GM12878 (cell line): ENCODE measurements around the gene PROCA1. TPM values are rescaled to one million over a fixed set of nuclear protein-coding genes. Genes with fewer than 3 reads are reported as not detected.
A peak's percentile ranks its signal among the peaks of the same experiment; 100 is the strongest.

Experiments used
- ATAC-seq: fragments of 200-7000 bp; cut with Tn5 transposase; 3 replicates; pipeline ENCODE4 v1.9.1; 2020; ENCODE audit warnings: mild to moderate bottlenecking, moderate library complexity
- BruUV-seq: library from RNA; stranded (reverse); fragments of 400-500 nt; replicated peaks from 2 replicates; lab custom pipeline; 2021; lab: Mats Ljungman, UMichigan
- CTCF ChIA-PET: fragments of 300-600 bp; sonication (Branson Sonifier 250); formaldehyde crosslinking; extraction: SDS; loops from one replicate; lab custom pipeline; 2021; ENCODE audit warnings: inconsistent platforms; lab: Yijun Ruan, JAX
- POLR2A ChIA-PET: fragments of 350-600 bp; formaldehyde crosslinking; extraction: SDS; loops from one replicate; lab custom pipeline; 2021; ENCODE audit warnings: inconsistent platforms; lab: Charles Lee
- RAD21 ChIA-PET: fragments of 300-600 bp; sonication (Branson Sonifier 250); formaldehyde crosslinking; loops from one replicate; lab custom pipeline; 2023; ENCODE audit warnings: antibody characterized with exemption; ENCODE audit not compliant: unreplicated experiment; lab: Charles Lee
- SMC1A ChIA-PET: fragments of 300-600 bp; sonication (Branson Sonifier 250); formaldehyde crosslinking; loops from one replicate; lab custom pipeline; 2023; ENCODE audit not compliant: unreplicated experiment, uncharacterized antibody; lab: Charles Lee
- DNase-seq: peaks from one replicate; pipeline ENCODE4 v3.0.0-alpha.2; 2011; ENCODE audit warnings: low read depth, low spot score
- FAIRE-seq: peaks from 3 replicates; lab custom pipeline; 2011; peaks lifted over from hg19 to GRCh38; lab: Jason Lieb, UNC
- H2AFZ ChIP-seq: 2 replicates; pipeline ENCODE4 v1.6.0; 2011; ENCODE audit warnings: low read depth, low read length, control low read depth; ENCODE audit not compliant: control insufficient read depth
- H3K27ac ChIP-seq: 2 replicates; pipeline ENCODE4 v1.5.1; 2011; ENCODE audit warnings: control low read depth; ENCODE audit not compliant: control insufficient read depth, insufficient read depth
- H3K27me3 ChIP-seq, 2 experiments: replicated peaks in 1 of 2; 2 replicates each; pipeline versions ENCODE4 v1.6.0 to v1.6.1; 2011; ENCODE audit warnings: low read length in 1 of 2; ENCODE audit not compliant: control insufficient read depth in 2 of 2, insufficient read depth in 2 of 2
- H3K36me3 ChIP-seq, 2 experiments: 2 replicates each; pipeline ENCODE4 v1.5.1; 2011; ENCODE audit warnings: low read length in 1 of 2; ENCODE audit not compliant: control insufficient read depth in 2 of 2, insufficient read depth in 2 of 2
- H3K4me1 ChIP-seq: 2 replicates; pipeline ENCODE4 v1.6.1; 2011; ENCODE audit warnings: mild to moderate bottlenecking, low read length, moderate library complexity, mixed read lengths; ENCODE audit not compliant: control insufficient read depth, insufficient read depth
- H3K4me2 ChIP-seq: 2 replicates; pipeline ENCODE4 v1.6.0; 2011; ENCODE audit warnings: control low read depth; ENCODE audit not compliant: control insufficient read depth, insufficient read depth
- H3K4me3 ChIP-seq: fragments of 200-600 bp; sonication (generic); 2 replicates; pipeline ENCODE4 v1.5.1; 2016
- H3K79me2 ChIP-seq: 2 replicates; pipeline ENCODE4 v1.6.0; 2011; ENCODE audit warnings: low read length; ENCODE audit not compliant: control insufficient read depth, insufficient read depth
- H3K9ac ChIP-seq: 2 replicates; pipeline ENCODE4 v1.8.0; 2011; ENCODE audit warnings: low read length, control low read depth, mixed read lengths; ENCODE audit not compliant: control insufficient read depth, insufficient read depth
- H3K9me3 ChIP-seq: replicated peaks from 3 replicates; pipeline ENCODE4 v1.5.1; 2011; ENCODE audit warnings: mild to moderate bottlenecking, low read length; ENCODE audit not compliant: control insufficient read depth, insufficient read depth
- H4K20me1 ChIP-seq: 2 replicates; pipeline ENCODE4 v1.6.0; 2011; ENCODE audit not compliant: control insufficient read depth, insufficient read depth
- ATF2 ChIP-seq: IDR thresholded peaks from 2 replicates; pipeline ENCODE4 v1.6.1; 2012; ENCODE audit warnings: low read length, inconsistent platforms
- BACH1 ChIP-seq: fragments of 450-650 bp; IDR thresholded peaks from 2 replicates; pipeline ENCODE4 v1.6.1; 2017; ENCODE audit warnings: mild to moderate bottlenecking, borderline replicate concordance
- CBFB ChIP-seq: IDR thresholded peaks from 2 replicates; pipeline ENCODE4 v1.6.1; 2016; ENCODE audit warnings: antibody characterized with exemption, low read depth
- CBX3 ChIP-seq: fragments of 200-600 bp; sonication (generic); IDR thresholded peaks from 2 replicates; pipeline ENCODE4 v1.6.1; 2016; ENCODE audit warnings: low read depth, borderline replicate concordance
- CHD1 ChIP-seq: IDR thresholded peaks from 2 replicates; pipeline ENCODE4 v1.6.1; 2012; ENCODE audit warnings: low read depth, low read length, improper control_type of control experiment
- CTCF ChIP-seq, 3 experiments: IDR thresholded peaks in 2 of 3; conservative IDR thresholded peaks in 1 of 3; 2 replicates each; pipeline ENCODE4 v1.5.1; 2011; ENCODE audit warnings: low read depth in 3 of 3, low read length in 3 of 3, mild to moderate bottlenecking in 3 of 3, control low read depth in 2 of 3, moderate library complexity in 2 of 3, inconsistent platforms in 1 of 3, mixed read lengths in 1 of 3; ENCODE audit not compliant: control insufficient read depth in 2 of 3, insufficient read depth in 1 of 3; ENCODE audit errors: extremely low read depth in 1 of 3
- DPF2 ChIP-seq: fragments of 450-650 bp; IDR thresholded peaks from 2 replicates; pipeline ENCODE4 v1.6.1; 2017; ENCODE audit warnings: mild to moderate bottlenecking
- ESRRA ChIP-seq: IDR thresholded peaks from 2 replicates; pipeline ENCODE4 v1.6.1; 2012; ENCODE audit warnings: mild to moderate bottlenecking, low read length, improper control_type of control experiment
- HDAC2 ChIP-seq: fragments of 200-600 bp; sonication (generic); IDR thresholded peaks from 2 replicates; pipeline ENCODE4 v1.6.1; 2017
- LARP7 ChIP-seq: fragments of 450-650 bp; IDR thresholded peaks from 2 replicates; pipeline ENCODE4 v1.6.1; 2017; ENCODE audit warnings: mild to moderate bottlenecking
- POLR2A ChIP-seq: IDR thresholded peaks from 2 replicates; pipeline ENCODE4 v1.6.1; 2011; ENCODE audit warnings: low read depth, mild to moderate bottlenecking, low read length
- POLR2AphosphoS2 ChIP-seq: IDR thresholded peaks from 2 replicates; pipeline ENCODE4 v1.6.1; 2011; ENCODE audit warnings: low read depth, mild to moderate bottlenecking, low read length, improper control_type of control experiment, moderate library complexity
- POLR2AphosphoS5 ChIP-seq: IDR thresholded peaks from 2 replicates; pipeline ENCODE4 v1.6.1; 2011; ENCODE audit warnings: mild to moderate bottlenecking, low read length, inconsistent platforms
- RAD21 ChIP-seq: IDR thresholded peaks from 2 replicates; pipeline ENCODE4 v1.6.1; 2011; ENCODE audit warnings: mild to moderate bottlenecking, low read depth, low read length, moderate library complexity; ENCODE audit not compliant: insufficient read depth
- RUNX3 ChIP-seq: IDR thresholded peaks from 2 replicates; pipeline ENCODE4 v1.6.1; 2012; ENCODE audit warnings: low read length, inconsistent platforms
- SMAD5 ChIP-seq: IDR thresholded peaks from 2 replicates; pipeline ENCODE4 v1.6.1; 2016; ENCODE audit warnings: antibody characterized with exemption, low read depth
- SUPT20H ChIP-seq: IDR thresholded peaks from 2 replicates; pipeline ENCODE4 v1.6.1; 2011; ENCODE audit warnings: low read depth, mild to moderate bottlenecking, low read length, moderate library complexity, borderline replicate concordance; ENCODE audit not compliant: control insufficient read depth
- TARDBP ChIP-seq: IDR thresholded peaks from 2 replicates; pipeline ENCODE4 v1.6.1; 2016; ENCODE audit warnings: borderline replicate concordance
- TBL1XR1 ChIP-seq: IDR thresholded peaks from 2 replicates; pipeline ENCODE4 v1.6.1; 2012; ENCODE audit warnings: low read depth, low read length, improper control_type of control experiment
- WGBS: methylation state at CpG from one replicate; pipeline ENCODE4 v1.1.6; 2016; ENCODE audit warnings: low lambda C conversion rate; ENCODE audit not compliant: insufficient replicate concordance, insufficient coverage; ENCODE audit errors: missing lambda C conversion rate; 5-methylcytosine and 5-hydroxymethylcytosine counted together
- in situ Hi-C: fragments of 300-500 bp; cut with MboI; formaldehyde crosslinking; loops from 9 replicates; pipeline ENCODE4 v1.14.3; 2018; ENCODE audit warnings: mixed read lengths
- intact Hi-C: fragments of 100-400 bp; cut with micrococcal nuclease; formaldehyde crosslinking; loops from one replicate; pipeline ENCODE4 v1.14.2; 2022; ENCODE audit not compliant: unreplicated experiment
- polyA plus RNA-seq, 11 experiments: library from polyadenylated mRNA; depleted of rRNA in 4 of 11; unstranded in 6 of 11; stranded (reverse) in 5 of 11; fragments of >200 nt; fragmentation: Nextera tagmentation in 4 of 11; fragmentation: Illumina TruSeq in 1 of 11; extraction: Ambion mirVana in 4 of 11; extraction: Trizol in 1 of 11; gene quantifications; 1 replicate in 1 of 11; 2 replicates in 10 of 11; pipeline versions ENCODE4 v1.2.1 to v1.2.3, GENCODE V29; 2011 to 2016; ENCODE audit warnings: inconsistent platforms in 2 of 11, missing spikeins in 2 of 11, low read depth in 1 of 11
- total RNA-seq, 4 experiments: library from RNA; depleted of rRNA in 3 of 4; stranded (reverse); fragments of >200 nt in 3 of 4; fragmentation: Illumina TruSeq in 1 of 4; extraction: Trizol in 1 of 4; gene quantifications; 2 replicates each; pipeline versions ENCODE4 v1.2.1 to v1.2.3, GENCODE V29; 2013 to 2021
- TF ChIP-seq, protein P1 (sequence below): fragments of 450-650 bp; IDR thresholded peaks from 2 replicates; pipeline ENCODE4 v1.6.1; 2017; ENCODE audit warnings: low read depth, mild to moderate bottlenecking, moderate library complexity

The PROCA1 gene
- total and polyA plus RNA-seq, 10 of the 15 experiments (the other 5 are each of a cell fraction or from before 2014, with no cell fraction given): 0.35 to 4.8 (median 1.4) TPM

- H4K20me1 ChIP-seq: peaks cover 19% of the 10 kb centered on the region
- WGBS: 37% methylated on average over 4 of the region's 4 CpGs
- H3K4me3 ChIP-seq: peak overlapping the region; percentile 92
- 0 out of 2 replicates have a peak, but pooled peaks have one; percentile 18 for TF ChIP-seq LARP7
- TF ChIP-seq SMAD5: no peak
- no peak for TF ChIP-seq HDAC2
- no peak for TF ChIP-seq ESRRA
- TF ChIP-seq BACH1: 0 out of 2 replicates have a peak, but pooled peaks have one; percentile 17
- no peak for TF ChIP-seq POLR2AphosphoS2
- TF ChIP-seq TARDBP: no peak
- 0 out of 2 replicates have a peak, but pooled peaks have one; percentile 3 for TF ChIP-seq DPF2
- no peak for TF ChIP-seq SUPT20H
- TF ChIP-seq CHD1: no peak
- TF ChIP-seq, protein P1, sequence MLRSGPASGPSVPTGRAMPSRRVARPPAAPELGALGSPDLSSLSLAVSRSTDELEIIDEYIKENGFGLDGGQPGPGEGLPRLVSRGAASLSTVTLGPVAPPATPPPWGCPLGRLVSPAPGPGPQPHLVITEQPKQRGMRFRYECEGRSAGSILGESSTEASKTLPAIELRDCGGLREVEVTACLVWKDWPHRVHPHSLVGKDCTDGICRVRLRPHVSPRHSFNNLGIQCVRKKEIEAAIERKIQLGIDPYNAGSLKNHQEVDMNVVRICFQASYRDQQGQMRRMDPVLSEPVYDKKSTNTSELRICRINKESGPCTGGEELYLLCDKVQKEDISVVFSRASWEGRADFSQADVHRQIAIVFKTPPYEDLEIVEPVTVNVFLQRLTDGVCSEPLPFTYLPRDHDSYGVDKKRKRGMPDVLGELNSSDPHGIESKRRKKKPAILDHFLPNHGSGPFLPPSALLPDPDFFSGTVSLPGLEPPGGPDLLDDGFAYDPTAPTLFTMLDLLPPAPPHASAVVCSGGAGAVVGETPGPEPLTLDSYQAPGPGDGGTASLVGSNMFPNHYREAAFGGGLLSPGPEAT: no peak
- no peak for TF ChIP-seq CBX3
- TF ChIP-seq RUNX3: no peak
- no peak for TF ChIP-seq CTCF (IDR thresholded peaks at IDR 0.05 in 2 of 3, conservative IDR thresholded peaks at IDR 0.05 in 1 of 3; ENCODE audit: control insufficient read depth in 2 of 3, extremely low read depth in 1 of 3, insufficient read depth in 1 of 3, low read depth in 3 of 3, low read length in 3 of 3)
- no peak for TF ChIP-seq CBFB
- TF ChIP-seq POLR2AphosphoS5: no peak
- no peak for TF ChIP-seq ATF2
- TF ChIP-seq TBL1XR1: no peak
- no peak for TF ChIP-seq RAD21
- TF ChIP-seq POLR2A: peak; percentile 59
Measured at GRCh38 chr17:28745786-28746411, 34.2 kb upstream of the PROCA1 start.

More at GRCh38 chr17:28745786-28746411, 34.2 kb upstream of the PROCA1 start:
- H3K4me2 ChIP-seq: peak overlapping the region; percentile 85
- peaks cover 77% of the 10 kb centered on the region for H3K79me2 ChIP-seq
- POLR2A ChIA-PET: interaction anchor here (0.5 to 15.2 kb wide), 9 partner anchors 9 to 818 kb away, joined by 3 to 485 read pairs (median 4); partner anchors contain the start of genes BLTP2, FAM222B, NEK8 and PHF12
- H3K4me1 ChIP-seq: peaks cover 52% of the 10 kb centered on the region
- SMC1A ChIA-PET: interaction anchor here (17.8 kb wide), 1 partner anchor 17 kb away, joined by 326 read pairs; the partner anchor contains the start of genes NEK8 and TLCD1
- DNase-seq: no peak
- intact Hi-C loops (no loop called here), in situ Hi-C loops (loop anchor here (25.0 kb wide), 1 partner anchor 1284 kb away; the partner anchor contains the start of gene KSR1)
- no peak for FAIRE-seq
- no peak overlapping the region for H2AFZ ChIP-seq
- H3K9me3 ChIP-seq: no peaks in the 10 kb centered on the region
- H3K27ac ChIP-seq: peak overlapping the region; percentile 95
- CTCF ChIA-PET: interaction anchor here (0.7 to 10.0 kb wide), 4 partner anchors 18 to 379 kb away, joined by 3 to 394 read pairs (median 18); partner anchors contain the start of genes NEK8, RPL23A and TLCD1
- BruUV-seq: no TSS peak
- peak overlapping the region; percentile 98 for H3K9ac ChIP-seq
- RAD21 ChIA-PET: interaction anchor here (1.2 to 17.4 kb wide), 5 partner anchors 18 to 101 kb away, joined by 4 to 375 read pairs (median 5); partner anchors contain the start of genes BLTP2, NEK8, RPL23A and TLCD1
- no peak for ATAC-seq
- no peaks in the 10 kb centered on the region for H3K27me3 ChIP-seq
- H3K36me3 ChIP-seq: peaks cover 28 to 31% of the 10 kb centered on the region in 2 experiments
